Endothelial cell of umbilical vein (primary cell): ENCODE data around the gene GDF11. TPM values are rescaled to one million over a fixed set of nuclear protein-coding genes. Genes with fewer than 3 reads are reported as not detected.

Source experiments
- BruUV-seq: library from RNA; stranded (reverse); fragments of 400-500 nt; replicated peaks from 2 replicates; lab custom pipeline; 2021; lab: Mats Ljungman, UMichigan
- CTCF ChIA-PET: fragments of 300-600, 350-600 bp; sonication (Branson Sonifier 250); formaldehyde crosslinking; loops from one replicate; lab custom pipeline; 2021; ENCODE audit warnings: antibody characterized with exemption, inconsistent platforms; lab: Charles Lee
- POLR2A ChIA-PET: fragments of 300-600, 350-600 bp; sonication (Branson Sonifier 250); formaldehyde crosslinking; loops from one replicate; lab custom pipeline; 2021; ENCODE audit warnings: antibody characterized with exemption, inconsistent platforms; lab: Charles Lee
- DNase-seq: peaks from one replicate; pipeline ENCODE4 v3.0.0-alpha.2; 2011; ENCODE audit warnings: low read depth, low spot score
- FAIRE-seq: peaks from 2 replicates; lab custom pipeline; 2011; peaks lifted over from hg19 to GRCh38; lab: Jason Lieb, UNC
- H2AFZ ChIP-seq: 2 replicates; pipeline ENCODE4 v1.6.0; 2012; ENCODE audit warnings: low read depth, low read length, control low read depth, inconsistent platforms
- H3K27ac ChIP-seq: 2 replicates; pipeline ENCODE4 v1.5.1; 2011; ENCODE audit warnings: low read depth, mild to moderate bottlenecking, control low read depth, low read length, moderate library complexity; ENCODE audit not compliant: insufficient read depth
- H3K27me3 ChIP-seq, 2 experiments: 2 replicates each; pipeline versions ENCODE4 v1.6.0 to v1.6.1; 2011; ENCODE audit warnings: low read length in 2 of 2, mixed read lengths in 1 of 2; ENCODE audit not compliant: control insufficient read depth in 2 of 2, insufficient read depth in 2 of 2
- H3K36me3 ChIP-seq, 2 experiments: 2 replicates in 1 of 2; 3 replicates in 1 of 2; pipeline ENCODE4 v1.5.1; 2011; ENCODE audit warnings: low read length in 2 of 2, mild to moderate bottlenecking in 1 of 2, moderate library complexity in 1 of 2; ENCODE audit not compliant: control insufficient read depth in 2 of 2, insufficient read depth in 2 of 2; ENCODE audit errors: extremely low read depth in 1 of 2
- H3K4me1 ChIP-seq: 3 replicates; pipeline ENCODE4 v1.5.1; 2011; ENCODE audit warnings: mild to moderate bottlenecking, low read length; ENCODE audit not compliant: control insufficient read depth, insufficient read depth; ENCODE audit errors: extremely low read depth
- H3K4me2 ChIP-seq: 2 replicates; pipeline ENCODE4 v1.6.1; 2011; ENCODE audit warnings: low read length, control low read depth, mixed read lengths; ENCODE audit not compliant: insufficient read depth
- H3K4me3 ChIP-seq, 3 experiments: fragments of 200-600 bp in 1 of 3; sonication (generic), shearing (Covaris generic) in 1 of 3; replicated peaks in 1 of 3; 2 replicates each; pipeline ENCODE4 v1.5.1; 2011 to 2016; ENCODE audit warnings: control low read depth in 3 of 3, low read length in 3 of 3, mild to moderate bottlenecking in 2 of 3, inconsistent platforms in 1 of 3, low read depth in 1 of 3, moderate library complexity in 1 of 3; ENCODE audit not compliant: insufficient read depth in 1 of 3
- H3K79me2 ChIP-seq: 2 replicates; pipeline ENCODE4 v1.6.0; 2012; ENCODE audit warnings: low read length, inconsistent platforms; ENCODE audit not compliant: control insufficient read depth, insufficient read depth
- H3K9ac ChIP-seq: replicated peaks from 2 replicates; pipeline ENCODE3; 2011; ENCODE audit warnings: low read length, control low read depth; ENCODE audit not compliant: insufficient read depth; ENCODE audit errors: extremely low read depth
- H3K9me1 ChIP-seq: replicated peaks from 3 replicates; pipeline ENCODE4 v1.6.0; 2011; ENCODE audit warnings: mild to moderate bottlenecking, low read length; ENCODE audit not compliant: control insufficient read depth, insufficient read depth; ENCODE audit errors: extremely low read depth
- H3K9me3 ChIP-seq: replicated peaks from 2 replicates; pipeline ENCODE4 v1.5.1; 2012; ENCODE audit warnings: low read length, inconsistent platforms; ENCODE audit not compliant: control insufficient read depth, insufficient read depth
- H4K20me1 ChIP-seq: replicated peaks from 2 replicates; pipeline ENCODE3; 2011; ENCODE audit warnings: mild to moderate bottlenecking, low read length; ENCODE audit not compliant: control insufficient read depth, insufficient read depth; ENCODE audit errors: extremely low read depth
- EZH2 ChIP-seq: IDR thresholded peaks from 2 replicates; pipeline ENCODE4 v1.6.1; 2012; ENCODE audit warnings: borderline replicate concordance, low read depth, mild to moderate bottlenecking, moderate library complexity, low read length, inconsistent platforms; ENCODE audit not compliant: severe bottlenecking
- FOS ChIP-seq: IDR thresholded peaks from 2 replicates; pipeline ENCODE4 v1.6.1; 2011; ENCODE audit warnings: mild to moderate bottlenecking, low read length, moderate library complexity, borderline replicate concordance; ENCODE audit not compliant: insufficient read depth
- GATA2 ChIP-seq: IDR thresholded peaks from 2 replicates; pipeline ENCODE4 v1.7.0; 2011; ENCODE audit warnings: low read depth, mild to moderate bottlenecking, moderate library complexity, mixed read lengths, low read length; ENCODE audit not compliant: insufficient read length, insufficient read depth
- JUN ChIP-seq: IDR thresholded peaks from 2 replicates; pipeline ENCODE4 v1.6.1; 2011; ENCODE audit warnings: borderline replicate concordance, low read depth; ENCODE audit not compliant: insufficient read length, insufficient read depth
- MYC ChIP-seq: IDR thresholded peaks from one replicate; pipeline ENCODE4 v1.6.1; 2011; ENCODE audit warnings: mild to moderate bottlenecking, low read depth, low read length
- POLR2A ChIP-seq: IDR thresholded peaks from 2 replicates; pipeline ENCODE4 v1.6.1; 2012; ENCODE audit warnings: low read depth, mild to moderate bottlenecking, control low read depth, low read length
- POLR2AphosphoS5 ChIP-seq: IDR thresholded peaks from 2 replicates; pipeline ENCODE4 v1.6.1; 2012; ENCODE audit warnings: low read depth, mild to moderate bottlenecking, control low read depth, low read length, moderate library complexity; ENCODE audit not compliant: insufficient read depth
- dilution Hi-C: fragments of 300-500 bp; cut with MboI; formaldehyde crosslinking; loops from one replicate; pipeline ENCODE4 v1.15.0; 2019; ENCODE audit warnings: low sequenced_read_pairs; ENCODE audit not compliant: extremely low pct_ligation_motif_present
- intact Hi-C: fragments of 100-400 bp; cut with micrococcal nuclease; formaldehyde crosslinking; loops from one replicate; pipeline ENCODE4 v1.10.0; 2022
- polyA plus RNA-seq, 4 experiments: library from polyadenylated mRNA; depleted of rRNA in 3 of 4; stranded (reverse) in 3 of 4; unstranded in 1 of 4; fragments of >200 nt; gene quantifications; 2 replicates each; pipeline versions ENCODE4 v1.2.1 to v1.2.3, GENCODE V29; 2011 to 2012; ENCODE audit warnings: missing spikeins in 1 of 4
- total RNA-seq: library from RNA; stranded (reverse); gene quantifications from 2 replicates; pipeline ENCODE4 v1.2.3, GENCODE V29; 2021
- TF ChIP-seq, protein P1 (sequence below): IDR thresholded peaks from 2 replicates; pipeline ENCODE4 v1.6.1; 2011; ENCODE audit not compliant: insufficient read depth, insufficient read length
- TF ChIP-seq, protein P2 (sequence below), 2 donors: IDR thresholded peaks; 1 replicate in 1 of 2; 2 replicates in 1 of 2; pipeline ENCODE4 v1.5.1; 2011; ENCODE audit warnings: low read length in 2 of 2, mild to moderate bottlenecking in 2 of 2, moderate library complexity in 2 of 2, control low read depth in 1 of 2, inconsistent platforms in 1 of 2, low read depth in 1 of 2; ENCODE audit not compliant: insufficient read depth in 1 of 2; ENCODE audit errors: extremely low read depth in 1 of 2

GDF11 gene
- total and polyA plus RNA-seq, 2 donors (not counting 3 experiments of a cell fraction or from before 2014, with no cell fraction given): 10.0 to 18.7 TPM

DNA sequence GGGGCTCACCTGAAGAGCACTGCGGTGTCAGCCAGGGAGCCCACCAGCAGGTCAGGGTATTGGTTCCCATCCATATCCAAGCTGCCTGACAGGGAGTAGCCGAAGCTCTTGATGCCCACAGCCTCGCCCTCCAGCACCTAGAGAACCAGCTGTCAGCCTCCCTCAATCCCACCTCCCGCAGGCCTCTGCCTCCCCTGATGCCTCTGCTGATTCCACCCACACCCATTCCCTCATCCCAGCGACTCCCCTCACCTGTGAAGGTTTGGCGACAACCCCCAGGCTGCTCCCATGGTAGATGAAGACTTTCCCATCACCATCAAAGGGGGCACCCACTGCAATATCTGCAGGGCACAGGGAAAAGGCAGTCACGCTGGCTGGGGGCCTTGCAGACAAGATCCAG, 45.2 kb upstream of the GDF11 start:
- no peak for DNase-seq
- no peak overlapping the region for H3K9ac ChIP-seq
- BruUV-seq: no TSS peak
- H3K27ac ChIP-seq: no peak overlapping the region
- no peaks in the 10 kb centered on the region for H3K4me1 ChIP-seq
- intact Hi-C loops (no loop called here), dilution Hi-C loops (no loop called here)
- no peaks in the 10 kb centered on the region for H3K79me2 ChIP-seq
- no peaks in the 10 kb centered on the region for H3K36me3 ChIP-seq
- no peaks in the 10 kb centered on the region for H3K9me3 ChIP-seq
- CTCF ChIA-PET: interaction anchor here (1.0 to 2.9 kb wide), 4 partner anchors 13 to 41 kb away, joined by 3 to 15 read pairs (median 4); a partner anchor contains a TSS
- H3K4me2 ChIP-seq: no peak overlapping the region
- POLR2A ChIA-PET: no interaction called here
- TF ChIP-seq EZH2: no peak
- TF ChIP-seq FOS: no peak
- no peak for TF ChIP-seq GATA2
- TF ChIP-seq, protein P1, sequence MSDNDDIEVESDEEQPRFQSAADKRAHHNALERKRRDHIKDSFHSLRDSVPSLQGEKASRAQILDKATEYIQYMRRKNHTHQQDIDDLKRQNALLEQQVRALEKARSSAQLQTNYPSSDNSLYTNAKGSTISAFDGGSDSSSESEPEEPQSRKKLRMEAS: no peak
- TF ChIP-seq, protein P2, sequence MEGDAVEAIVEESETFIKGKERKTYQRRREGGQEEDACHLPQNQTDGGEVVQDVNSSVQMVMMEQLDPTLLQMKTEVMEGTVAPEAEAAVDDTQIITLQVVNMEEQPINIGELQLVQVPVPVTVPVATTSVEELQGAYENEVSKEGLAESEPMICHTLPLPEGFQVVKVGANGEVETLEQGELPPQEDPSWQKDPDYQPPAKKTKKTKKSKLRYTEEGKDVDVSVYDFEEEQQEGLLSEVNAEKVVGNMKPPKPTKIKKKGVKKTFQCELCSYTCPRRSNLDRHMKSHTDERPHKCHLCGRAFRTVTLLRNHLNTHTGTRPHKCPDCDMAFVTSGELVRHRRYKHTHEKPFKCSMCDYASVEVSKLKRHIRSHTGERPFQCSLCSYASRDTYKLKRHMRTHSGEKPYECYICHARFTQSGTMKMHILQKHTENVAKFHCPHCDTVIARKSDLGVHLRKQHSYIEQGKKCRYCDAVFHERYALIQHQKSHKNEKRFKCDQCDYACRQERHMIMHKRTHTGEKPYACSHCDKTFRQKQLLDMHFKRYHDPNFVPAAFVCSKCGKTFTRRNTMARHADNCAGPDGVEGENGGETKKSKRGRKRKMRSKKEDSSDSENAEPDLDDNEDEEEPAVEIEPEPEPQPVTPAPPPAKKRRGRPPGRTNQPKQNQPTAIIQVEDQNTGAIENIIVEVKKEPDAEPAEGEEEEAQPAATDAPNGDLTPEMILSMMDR (IDR thresholded peaks at IDR 0.05; ENCODE audit: extremely low read depth in 1 of 2, insufficient read depth in 1 of 2, low read depth in 1 of 2, low read length in 2 of 2): no peak
- no peak for TF ChIP-seq POLR2AphosphoS5
- no peak for TF ChIP-seq POLR2A
- no peak for TF ChIP-seq MYC
- TF ChIP-seq JUN: no peak
- H3K9me1 ChIP-seq: no peaks in the 10 kb centered on the region
- no peak overlapping the region for H2AFZ ChIP-seq
- H3K4me3 ChIP-seq: no peak overlapping the region
- no peak for FAIRE-seq
- H4K20me1 ChIP-seq: no peaks in the 10 kb centered on the region
- no peaks in the 10 kb centered on the region for H3K27me3 ChIP-seq
